Prostate gland (tissue), 2 donors: ENCODE data around the gene ITIH5.

Experiments used
- POLR2A ChIP-seq: fragments of 450-650 bp; IDR thresholded peaks from one replicate; pipeline ENCODE4 v1.6.1; 2016; ENCODE audit warnings: antibody characterized with exemption, mild to moderate bottlenecking
- POLR2AphosphoS5 ChIP-seq: sonication (generic); formaldehyde crosslinking; IDR thresholded peaks from one replicate; pipeline ENCODE4 v1.6.1; 2017; ENCODE audit warnings: antibody characterized with exemption
- TF ChIP-seq, protein P1 (sequence below), 4 experiments: fragments of 200-600 bp in 2 of 4; fragments of 450-650 bp in 2 of 4; sonication (generic) in 2 of 4; IDR thresholded peaks; 1 replicate in 3 of 4; 2 replicates in 1 of 4; pipeline ENCODE4 v1.5.1; 2016 to 2019; ENCODE audit warnings: antibody characterized with exemption in 4 of 4, mild to moderate bottlenecking in 2 of 4, moderate library complexity in 2 of 4

DNA sequence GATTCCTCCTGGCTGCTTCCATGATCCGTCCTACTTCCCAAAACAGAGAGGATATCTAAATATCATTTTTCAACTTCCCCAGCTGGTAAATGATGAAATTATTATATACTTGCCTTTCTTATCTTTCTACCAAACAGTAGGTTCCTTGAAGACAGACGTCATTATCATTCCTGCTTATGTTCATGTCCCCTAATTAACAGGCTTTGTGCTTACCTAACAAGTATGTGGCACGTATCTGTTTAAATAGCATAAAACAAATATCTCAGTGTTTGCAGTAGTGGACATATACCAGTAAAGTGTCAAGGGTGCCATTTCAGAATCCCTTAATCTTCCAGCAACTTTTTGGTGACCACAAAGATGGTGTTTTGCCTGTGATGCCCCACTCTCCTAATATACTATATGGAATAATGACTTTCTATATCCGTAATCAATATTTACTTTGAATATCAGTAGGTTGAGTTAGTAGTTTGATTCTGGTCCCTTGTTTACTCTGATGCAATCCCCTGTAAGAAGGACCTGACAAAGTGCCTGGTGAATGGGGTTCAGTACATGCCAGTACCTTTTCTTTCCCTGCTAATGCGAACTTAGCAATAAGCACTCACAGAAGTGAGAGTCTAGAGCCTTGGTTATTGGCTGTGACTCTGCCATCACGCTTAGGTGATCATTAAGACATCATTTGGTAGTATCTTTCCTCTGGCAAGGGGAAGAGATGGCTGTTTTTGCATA, 124.4 kb downstream of the ITIH5 start:
- TF ChIP-seq, protein P1, sequence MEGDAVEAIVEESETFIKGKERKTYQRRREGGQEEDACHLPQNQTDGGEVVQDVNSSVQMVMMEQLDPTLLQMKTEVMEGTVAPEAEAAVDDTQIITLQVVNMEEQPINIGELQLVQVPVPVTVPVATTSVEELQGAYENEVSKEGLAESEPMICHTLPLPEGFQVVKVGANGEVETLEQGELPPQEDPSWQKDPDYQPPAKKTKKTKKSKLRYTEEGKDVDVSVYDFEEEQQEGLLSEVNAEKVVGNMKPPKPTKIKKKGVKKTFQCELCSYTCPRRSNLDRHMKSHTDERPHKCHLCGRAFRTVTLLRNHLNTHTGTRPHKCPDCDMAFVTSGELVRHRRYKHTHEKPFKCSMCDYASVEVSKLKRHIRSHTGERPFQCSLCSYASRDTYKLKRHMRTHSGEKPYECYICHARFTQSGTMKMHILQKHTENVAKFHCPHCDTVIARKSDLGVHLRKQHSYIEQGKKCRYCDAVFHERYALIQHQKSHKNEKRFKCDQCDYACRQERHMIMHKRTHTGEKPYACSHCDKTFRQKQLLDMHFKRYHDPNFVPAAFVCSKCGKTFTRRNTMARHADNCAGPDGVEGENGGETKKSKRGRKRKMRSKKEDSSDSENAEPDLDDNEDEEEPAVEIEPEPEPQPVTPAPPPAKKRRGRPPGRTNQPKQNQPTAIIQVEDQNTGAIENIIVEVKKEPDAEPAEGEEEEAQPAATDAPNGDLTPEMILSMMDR (IDR thresholded peaks at IDR 0.05) = no peak
- TF ChIP-seq POLR2AphosphoS5 = no peak
- no peak for TF ChIP-seq POLR2A
